ENCODE results near the gene TUG1.

The TUG1 gene

DNA sequence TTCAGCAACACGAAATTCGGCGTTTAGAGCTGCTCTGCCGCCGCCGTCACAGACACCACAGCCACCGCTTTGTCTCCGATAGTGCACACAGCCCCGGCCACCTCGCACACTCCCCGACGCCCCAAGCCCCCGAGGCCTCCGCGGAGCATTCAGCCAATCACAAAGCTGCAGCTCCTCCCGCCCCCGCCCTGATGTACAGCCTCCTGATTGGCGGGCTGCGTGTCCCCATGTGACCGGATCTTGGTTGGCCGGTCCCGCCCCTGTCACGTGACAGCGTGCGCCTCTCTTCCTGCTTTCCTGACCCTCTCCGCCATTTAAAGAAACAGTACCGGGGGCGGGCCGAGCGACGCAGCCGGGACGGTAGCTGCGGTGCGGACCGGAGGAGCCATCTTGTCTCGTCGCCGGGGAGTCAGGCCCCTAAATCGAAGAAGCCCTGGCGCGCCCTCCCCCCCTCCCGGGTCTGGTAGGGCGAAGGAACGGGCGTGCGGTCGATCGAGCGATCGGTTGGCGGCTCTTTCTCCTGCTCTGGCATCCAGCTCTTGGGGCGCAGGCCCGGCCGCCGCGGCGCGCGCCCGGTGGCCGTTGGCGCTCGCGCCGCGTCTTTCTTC, at the start of gene TUG1:
Gene TUG1 (plus strand): TSS at position 342 of the 608 bp plus-strand sequence.
- TF ChIP-seq, protein P1, sequence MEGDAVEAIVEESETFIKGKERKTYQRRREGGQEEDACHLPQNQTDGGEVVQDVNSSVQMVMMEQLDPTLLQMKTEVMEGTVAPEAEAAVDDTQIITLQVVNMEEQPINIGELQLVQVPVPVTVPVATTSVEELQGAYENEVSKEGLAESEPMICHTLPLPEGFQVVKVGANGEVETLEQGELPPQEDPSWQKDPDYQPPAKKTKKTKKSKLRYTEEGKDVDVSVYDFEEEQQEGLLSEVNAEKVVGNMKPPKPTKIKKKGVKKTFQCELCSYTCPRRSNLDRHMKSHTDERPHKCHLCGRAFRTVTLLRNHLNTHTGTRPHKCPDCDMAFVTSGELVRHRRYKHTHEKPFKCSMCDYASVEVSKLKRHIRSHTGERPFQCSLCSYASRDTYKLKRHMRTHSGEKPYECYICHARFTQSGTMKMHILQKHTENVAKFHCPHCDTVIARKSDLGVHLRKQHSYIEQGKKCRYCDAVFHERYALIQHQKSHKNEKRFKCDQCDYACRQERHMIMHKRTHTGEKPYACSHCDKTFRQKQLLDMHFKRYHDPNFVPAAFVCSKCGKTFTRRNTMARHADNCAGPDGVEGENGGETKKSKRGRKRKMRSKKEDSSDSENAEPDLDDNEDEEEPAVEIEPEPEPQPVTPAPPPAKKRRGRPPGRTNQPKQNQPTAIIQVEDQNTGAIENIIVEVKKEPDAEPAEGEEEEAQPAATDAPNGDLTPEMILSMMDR (IDR thresholded peaks at IDR 0.05; ENCODE audit: low read depth, low read length) = no peak
- TF ChIP-seq POLR2A (IDR thresholded peaks at IDR 0.05; ENCODE audit: extremely low read depth, insufficient read length) (peak; percentile 55), MYC (IDR thresholded peaks at IDR 0.05; ENCODE audit: low read depth, low read length) (0 out of 2 replicates have a peak, but pooled peaks have one; percentile 20), MAX (IDR thresholded peaks at IDR 0.05; ENCODE audit: low read depth, low read length) (peak; percentile 94)
- DNase-seq (ENCODE audit: low read depth) = peak; percentile 99
- H3K4me3 ChIP-seq (ENCODE audit: low read depth, low read length) = peak within 1 kb of the TSS; percentile 89

- TF ChIP-seq MYC (IDR thresholded peaks at IDR 0.05; ENCODE audit: low read depth, low read length) (no peak), POLR2A (IDR thresholded peaks at IDR 0.05; ENCODE audit: extremely low read depth, insufficient read length) (no peak), MAX (IDR thresholded peaks at IDR 0.05; ENCODE audit: low read depth, low read length) (no peak)
- TF ChIP-seq, protein P1 (IDR thresholded peaks at IDR 0.05; ENCODE audit: low read depth, low read length) = no peak
- H3K4me3 ChIP-seq (ENCODE audit: low read depth, low read length) = peak overlapping the region; percentile 40
- no peak for DNase-seq (ENCODE audit: low read depth)
Measured at GRCh38 chr22:30919973-30920372, 49.1 kb upstream of the TUG1 start.

- DNase-seq (ENCODE audit: low read depth) = peak; percentile 83
- peak overlapping the region; percentile 61 for H3K4me3 ChIP-seq (ENCODE audit: low read depth, low read length)
- TF ChIP-seq MYC (IDR thresholded peaks at IDR 0.05; ENCODE audit: low read depth, low read length) = peak; percentile 36; the same call in 1 of the 2 replicates
- TF ChIP-seq POLR2A (IDR thresholded peaks at IDR 0.05; ENCODE audit: extremely low read depth, insufficient read length) = no peak
- no peak for TF ChIP-seq MAX (IDR thresholded peaks at IDR 0.05; ENCODE audit: low read depth, low read length)
- TF ChIP-seq, protein P1 (IDR thresholded peaks at IDR 0.05; ENCODE audit: low read depth, low read length) = peak; percentile 92
Measured at GRCh38 chr22:30920407-30920806, 48.7 kb upstream of the TUG1 start.

GRCh38 chr22:30921108-30921507, 48.0 kb upstream of the TUG1 start:
- H3K4me3 ChIP-seq (ENCODE audit: low read depth, low read length) = peak overlapping the region; percentile 61
- peak; percentile 52 for DNase-seq (ENCODE audit: low read depth)
- TF ChIP-seq MAX (IDR thresholded peaks at IDR 0.05; ENCODE audit: low read depth, low read length) = no peak
- TF ChIP-seq, protein P1 (IDR thresholded peaks at IDR 0.05; ENCODE audit: low read depth, low read length) = no peak
- no peak for TF ChIP-seq POLR2A (IDR thresholded peaks at IDR 0.05; ENCODE audit: extremely low read depth, insufficient read length)
- no peak for TF ChIP-seq MYC (IDR thresholded peaks at IDR 0.05; ENCODE audit: low read depth, low read length)

DNA sequence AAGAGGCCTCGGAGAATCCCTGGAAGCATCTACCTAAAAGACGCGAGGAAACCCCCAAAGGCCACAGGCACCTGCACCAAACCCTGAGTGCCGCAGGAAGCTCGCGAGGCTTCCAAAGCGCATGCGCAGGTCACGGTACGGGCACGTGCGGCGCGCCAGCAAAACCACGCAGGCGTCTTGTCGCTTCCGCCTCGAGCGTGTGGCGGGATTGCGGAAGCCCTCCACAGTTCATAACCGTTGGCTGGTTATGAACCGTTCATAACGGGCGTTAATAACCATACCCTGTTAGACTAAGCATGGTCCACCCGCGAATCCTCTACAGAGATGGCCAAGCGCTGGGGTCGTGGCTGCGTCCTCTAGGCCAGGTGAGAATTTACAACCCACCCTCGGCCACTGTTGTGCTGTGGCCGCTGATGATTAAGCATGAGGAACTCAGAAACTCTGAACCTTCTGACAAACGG, 46.9 kb upstream of the TUG1 start:
- TF ChIP-seq POLR2A (IDR thresholded peaks at IDR 0.05; ENCODE audit: extremely low read depth, insufficient read length) (no peak), MAX (IDR thresholded peaks at IDR 0.05; ENCODE audit: low read depth, low read length) (no peak), MYC (IDR thresholded peaks at IDR 0.05; ENCODE audit: low read depth, low read length) (no peak)
- TF ChIP-seq, protein P1 (IDR thresholded peaks at IDR 0.05; ENCODE audit: low read depth, low read length) = no peak
- peak overlapping the region; percentile 61 for H3K4me3 ChIP-seq (ENCODE audit: low read depth, low read length)
- DNase-seq (ENCODE audit: low read depth) = peak; percentile 91

Data from NB4 (cell line).